Measurements from ENCODE around the gene TMEM176A. TPM values are rescaled to one million over a fixed set of nuclear protein-coding genes. Genes with fewer than 3 reads are reported as not detected.

Gene TMEM176A
- total RNA-seq, 1 donor from 2014 or later: 31.5 TPM

Other genes starting within 250 kb of the TMEM176A start
- gene GIMAP4, start 233.4 kb upstream of the TMEM176A start, total RNA-seq: 29.5 TPM
- gene GIMAP6, start 168.4 kb upstream of the TMEM176A start, total RNA-seq: 37.6 TPM
- gene GIMAP2, start 115.1 kb upstream of the TMEM176A start, total RNA-seq: 12.3 TPM
- gene GIMAP1, start 84.2 kb upstream of the TMEM176A start, total RNA-seq: 21.2 TPM
- 89.3 TPM for gene GIMAP5, start 63.4 kb upstream of the TMEM176A start, total RNA-seq
- 42.5 TPM for gene TMEM176B, start 405 bp upstream of the TMEM176A start, total RNA-seq
- gene AOC1, start 51.7 kb downstream of the TMEM176A start, total RNA-seq: 0.75 TPM
- gene KCNH2, start 177.6 kb downstream of the TMEM176A start, total RNA-seq: not detected
- 185 TPM for gene NOS3, start 190.2 kb downstream of the TMEM176A start, total RNA-seq
- gene ATG9B, start 223.7 kb downstream of the TMEM176A start, total RNA-seq: not detected
- 50.8 TPM for gene ABCB8, start 227.7 kb downstream of the TMEM176A start, total RNA-seq
- not detected for gene ASIC3, start 247.8 kb downstream of the TMEM176A start, total RNA-seq

All from ascending aorta (tissue), 1 donor.